ENCODE measurements around the gene MRPL18.

Gene MRPL18

DNA sequence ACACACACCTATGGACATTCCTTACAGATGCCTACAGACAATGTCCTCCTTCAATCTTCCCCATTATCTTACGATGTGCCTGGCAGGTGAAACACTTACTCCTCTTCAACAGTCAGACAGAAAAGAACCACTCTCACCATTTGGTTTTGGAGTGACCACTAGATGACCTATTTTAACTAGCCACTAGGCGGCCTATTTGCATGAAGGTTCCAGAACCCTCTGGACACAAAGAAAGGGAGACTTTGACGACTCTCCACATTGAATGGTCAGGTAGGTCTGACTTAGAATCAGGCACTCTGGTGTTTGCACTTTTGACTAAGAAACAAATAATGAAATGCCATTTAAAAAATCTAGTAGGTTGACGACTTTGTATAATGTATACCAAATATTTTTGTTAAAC is 51.8 kb downstream of the MRPL18 start:
- DNase-seq (ENCODE audit: low spot score): no peak

GRCh38 chr6:159844737-159845645 is 54.7 kb downstream of the MRPL18 start:
- DNase-seq (ENCODE audit: low spot score): no peak
